Hippocampal formation (tissue), 2 donors: Measurements from ENCODE around the gene ESYT2.

ENCODE experiments used
- DNase-seq, 2 donors: peaks; one replicate each; lab custom pipeline; 2025; lab: John Stamatoyannopoulos, UW

Gene ESYT2

DNA sequence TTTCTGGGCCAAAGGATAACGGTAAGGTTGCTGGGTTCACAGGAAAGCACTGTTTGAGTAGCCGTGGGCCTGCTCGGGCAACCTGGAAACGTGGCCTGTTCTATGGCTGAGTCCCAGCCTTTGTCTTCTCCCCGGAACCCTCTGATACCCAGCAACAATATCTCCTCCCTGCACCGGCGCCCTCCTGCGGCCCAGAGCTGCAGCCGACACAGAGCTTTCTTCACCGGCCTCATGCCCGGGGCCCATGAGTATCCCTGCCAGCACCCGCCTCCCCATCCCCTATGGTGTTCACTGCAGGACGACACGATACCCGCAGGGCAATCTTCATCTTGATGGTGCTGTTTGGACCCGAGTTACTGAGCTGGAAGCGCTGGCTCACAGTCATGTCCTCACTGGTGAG lies 86.1 kb downstream of the ESYT2 start:
- no peak for DNase-seq

- DNase-seq = no peak
Observed at GRCh38 chr7:158742065-158742821, 87.1 kb downstream of the ESYT2 start.

DNA sequence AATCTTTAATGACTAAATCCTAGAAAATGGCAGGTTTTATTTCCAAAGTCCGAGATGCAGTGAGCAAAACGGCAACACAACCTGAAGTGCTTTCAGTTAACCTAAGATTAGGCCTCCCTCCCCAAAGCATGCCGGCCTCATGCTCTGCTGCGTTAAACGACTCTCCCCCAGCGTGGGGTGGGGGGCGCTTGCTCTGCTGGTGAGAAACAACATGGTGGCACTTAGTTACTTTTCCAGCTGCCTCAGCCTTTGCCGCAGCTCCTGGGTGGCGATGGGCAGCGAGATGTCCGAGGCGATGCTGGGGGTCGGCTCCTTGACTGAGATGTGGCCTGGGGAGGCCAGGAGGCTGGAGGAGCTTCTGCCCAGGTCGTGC lies 88.0 kb downstream of the ESYT2 start:
- no peak for DNase-seq

- DNase-seq = no peak
Observed at GRCh38 chr7:158740657-158741293, 88.5 kb downstream of the ESYT2 start.

GRCh38 chr7:158740013-158740656 lies 89.2 kb downstream of the ESYT2 start:
- no peak for DNase-seq

GRCh38 chr7:158738841-158739240 lies 90.5 kb downstream of the ESYT2 start:
- DNase-seq = no peak

- DNase-seq = no peak
Observed at GRCh38 chr7:158737064-158737695, 92.1 kb downstream of the ESYT2 start.

DNA sequence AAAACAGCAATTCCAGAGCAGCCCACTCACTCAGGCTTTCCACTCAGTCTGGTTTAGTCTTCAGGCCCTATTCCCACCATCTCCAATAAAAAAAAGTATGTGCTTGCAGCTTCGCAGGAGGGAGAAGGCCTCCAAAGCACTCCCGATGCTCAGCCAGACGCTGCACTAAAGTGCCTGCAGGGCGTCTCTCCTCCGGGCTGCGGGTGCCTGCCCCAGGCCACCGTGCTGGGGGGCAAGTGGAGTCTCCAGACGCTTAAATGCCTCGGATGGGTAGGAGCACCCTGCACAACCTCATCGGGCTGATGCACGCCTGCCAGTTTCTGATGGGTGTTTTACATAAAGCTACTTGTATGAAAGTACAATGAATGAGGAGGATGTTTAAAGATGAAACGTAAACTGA lies 93.4 kb downstream of the ESYT2 start:
- no peak for DNase-seq

DNA sequence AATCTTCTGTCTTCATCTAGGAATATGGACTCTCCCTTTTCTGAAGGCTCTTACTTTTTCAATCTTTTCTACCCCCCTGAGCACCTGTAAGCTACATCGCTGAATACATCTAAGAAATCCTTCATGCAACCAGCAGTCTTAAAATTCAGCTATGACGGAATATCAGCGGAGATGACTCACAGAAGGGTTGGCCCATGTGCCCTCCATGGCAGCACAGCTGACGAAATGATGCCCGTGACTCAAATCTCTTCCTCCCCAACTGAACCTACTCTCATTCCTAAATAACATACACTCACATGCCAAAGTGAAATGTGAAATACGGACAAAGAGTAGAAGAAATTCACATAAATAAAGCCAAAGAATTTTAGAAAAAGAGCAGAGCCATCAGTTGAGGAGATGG lies 94.4 kb downstream of the ESYT2 start:
- no peak for DNase-seq

DNA sequence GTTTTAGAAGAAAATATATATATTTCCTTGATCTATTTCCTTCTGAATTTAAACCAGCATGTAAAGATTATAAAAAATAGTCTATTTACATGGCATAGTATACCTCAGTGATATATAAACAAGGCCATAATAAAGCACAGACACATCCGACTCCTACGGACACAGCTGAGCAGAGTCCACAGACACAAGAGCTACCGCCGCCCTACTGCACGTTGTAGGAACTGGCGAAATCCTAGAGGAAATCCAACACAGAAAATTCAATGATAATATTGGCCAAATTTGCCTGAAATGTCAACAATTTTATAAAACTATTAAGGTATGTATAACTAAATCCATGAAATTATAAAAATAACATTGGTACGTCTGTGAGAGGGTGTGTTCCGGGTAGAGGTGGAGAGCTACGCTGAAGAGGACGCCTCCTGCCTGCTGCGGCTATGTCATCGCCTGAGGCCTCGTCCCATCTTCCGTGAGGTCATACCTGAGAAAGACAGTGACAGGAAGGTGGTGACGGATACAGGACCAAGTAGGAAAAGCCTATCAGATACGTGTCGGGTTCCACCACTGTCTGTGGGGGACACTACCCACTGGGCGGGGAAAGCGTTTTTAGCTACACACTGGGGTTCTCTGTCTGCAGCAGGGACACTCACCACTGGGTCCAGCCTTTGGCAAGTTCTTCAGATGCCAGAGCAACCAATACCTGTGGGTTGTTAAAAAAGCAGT lies 95.4 kb downstream of the ESYT2 start:
- DNase-seq = no peak

GRCh38 chr7:158733220-158733519 lies 96.1 kb downstream of the ESYT2 start:
- DNase-seq = no peak

GRCh38 chr7:158732494-158733219 lies 96.7 kb downstream of the ESYT2 start:
- DNase-seq = no peak

GRCh38 chr7:158731761-158732160 lies 97.5 kb downstream of the ESYT2 start:
- DNase-seq = no peak

DNA sequence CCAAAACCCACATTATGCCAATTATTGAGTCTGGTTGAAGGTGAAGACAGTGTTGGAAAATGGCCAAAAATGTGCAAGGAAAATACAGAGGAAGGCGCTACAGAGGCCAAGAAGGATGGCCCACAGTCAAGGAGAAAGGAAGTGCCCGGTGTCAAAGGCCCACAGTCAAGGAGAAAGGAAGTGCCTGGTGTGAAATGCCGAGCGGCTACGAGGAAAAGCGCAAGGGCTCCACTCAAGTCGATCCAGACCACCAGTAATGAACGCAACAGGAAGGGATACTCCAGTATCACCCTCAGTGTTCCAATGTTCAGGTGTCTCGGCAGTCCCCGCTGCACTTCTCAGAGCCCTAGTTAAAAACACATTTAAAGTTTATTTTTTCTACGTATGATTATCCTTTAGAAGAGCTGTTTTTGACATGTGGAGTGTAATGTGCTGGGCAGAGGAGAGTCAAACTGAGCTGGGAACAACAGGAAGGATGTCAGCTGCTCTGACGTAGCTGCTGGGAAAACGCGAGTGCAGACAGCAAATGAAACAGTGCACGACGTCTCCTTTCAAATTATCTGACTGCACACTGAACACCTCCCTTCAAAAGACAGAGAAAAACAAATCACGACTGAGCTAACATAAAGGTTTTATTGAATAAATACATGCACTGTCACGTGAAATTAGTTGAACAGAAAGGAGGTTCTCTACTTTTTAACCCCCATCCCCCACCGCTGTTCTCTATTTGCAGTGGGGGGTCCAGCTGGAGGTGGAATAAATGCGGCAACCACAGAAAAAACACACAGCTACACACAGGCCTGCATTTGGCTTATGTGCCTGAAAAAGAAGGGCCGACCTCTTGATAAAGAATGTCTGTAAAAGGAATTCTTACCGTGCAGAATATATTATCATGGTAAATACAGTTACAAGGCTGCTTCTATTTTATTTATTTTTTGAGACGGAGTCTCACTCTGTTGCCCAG lies 98.6 kb downstream of the ESYT2 start:
- no peak for DNase-seq

DNA sequence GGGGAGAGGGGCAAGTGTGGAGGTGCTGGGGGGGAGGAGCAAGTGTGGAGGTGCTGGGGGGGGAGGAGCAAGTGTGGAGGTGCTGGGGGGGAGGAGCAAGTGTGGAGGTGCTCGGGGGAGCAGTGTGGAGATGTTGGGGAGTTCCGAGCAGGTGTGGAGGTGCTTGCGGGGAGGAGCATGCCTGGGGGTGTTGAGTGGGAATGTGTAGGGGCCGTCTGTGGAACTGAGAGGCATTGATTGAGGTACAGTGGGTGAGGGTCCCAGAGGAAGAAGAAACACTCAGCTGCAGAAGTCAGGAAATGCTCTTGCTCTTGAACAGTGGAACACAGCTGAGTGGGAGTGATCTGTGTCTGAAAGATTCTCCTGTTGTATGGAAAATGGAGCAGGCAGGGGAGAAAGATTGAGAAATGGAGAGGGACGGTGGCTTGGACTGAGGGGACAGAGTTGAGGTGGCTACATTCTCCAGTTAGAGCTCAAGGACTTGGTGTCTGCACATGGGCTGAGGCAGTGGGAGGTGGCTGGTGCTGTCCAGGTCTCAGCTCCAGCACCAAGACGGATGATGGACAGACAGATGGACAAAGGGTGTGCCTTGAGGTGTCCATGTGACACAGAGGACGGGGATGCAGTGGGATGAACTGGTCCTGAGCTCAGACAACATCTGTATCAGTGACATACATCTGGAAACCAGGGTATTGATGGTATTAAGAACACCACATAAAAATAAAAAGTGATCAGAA lies 99.5 kb downstream of the ESYT2 start:
- DNase-seq = no peak

GRCh38 chr7:158728911-158729645 lies 100.2 kb downstream of the ESYT2 start:
- DNase-seq = no peak

DNA sequence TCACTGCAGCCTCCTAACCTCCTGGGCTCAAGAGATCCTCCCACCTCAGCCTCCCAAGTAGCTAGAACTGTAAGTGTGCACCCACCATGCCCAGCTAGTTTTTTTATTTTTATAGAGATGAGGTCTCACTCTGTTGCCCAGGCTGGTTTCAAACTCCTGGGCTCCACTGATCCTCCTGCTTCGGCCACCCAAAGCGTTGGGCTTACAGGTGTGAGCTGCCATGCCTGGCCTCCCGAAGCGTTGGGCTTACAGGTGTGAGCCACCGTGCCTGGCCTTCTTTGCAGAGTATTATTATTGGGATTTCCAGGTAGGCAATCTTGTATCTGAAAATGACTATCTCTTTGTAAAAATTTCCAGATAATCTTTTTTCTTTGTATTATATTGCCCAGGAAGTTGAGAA lies 101.6 kb downstream of the ESYT2 start:
- no peak for DNase-seq

DNA sequence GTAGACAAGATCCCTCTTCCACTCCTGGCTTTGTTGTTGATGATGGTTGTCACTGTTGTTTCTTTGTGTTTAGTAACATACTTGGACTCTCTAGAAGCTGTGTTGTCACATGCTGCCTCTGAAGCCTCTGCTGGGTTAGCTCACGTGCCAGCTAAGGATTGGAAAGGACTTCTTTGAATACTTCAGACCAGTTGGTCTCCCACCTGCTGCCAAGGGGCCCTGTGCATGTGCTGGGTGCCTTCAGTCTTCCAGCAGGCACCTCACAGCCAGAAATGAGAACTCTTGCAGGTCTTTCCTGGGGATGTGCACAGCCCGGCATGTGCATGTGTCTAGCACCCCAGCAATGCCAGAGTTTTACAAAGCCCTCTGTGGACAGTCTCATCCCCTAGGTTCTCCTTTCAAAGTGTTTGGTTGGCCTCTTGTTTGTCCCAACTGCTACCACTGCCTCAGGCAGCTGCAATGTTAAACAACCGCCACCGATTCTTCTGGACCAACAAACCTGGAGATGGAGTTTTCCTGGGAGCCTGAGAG lies 103.0 kb downstream of the ESYT2 start:
- DNase-seq = no peak

- no peak for DNase-seq
Observed at GRCh38 chr7:158725506-158725800, 103.9 kb downstream of the ESYT2 start.
